Ovary (tissue), 3 donors: ENCODE results near the gene LAMA2.

ENCODE experiments used
- CTCF ChIP-seq, 3 donors: fragments of 450-650 bp in 2 of 3; fragments of 200-600 bp in 1 of 3; IDR thresholded peaks; one replicate each; pipeline versions ENCODE4 v1.5.1 to v1.8.0; 2016 to 2022; ENCODE audit warnings: antibody characterized with exemption in 3 of 3, mild to moderate bottlenecking in 1 of 3
- EP300 ChIP-seq: sonication (generic); formaldehyde crosslinking; IDR thresholded peaks from one replicate; pipeline ENCODE4 v1.6.1; 2017; ENCODE audit warnings: antibody characterized with exemption
- donor health status: DM: no; HTN: no; CAD: no.

GRCh38 chr6:129495652-129496051 is 612.7 kb downstream of the LAMA2 start:
- TF ChIP-seq CTCF (IDR thresholded peaks at IDR 0.05) (no peak), EP300 (no peak)
